HUES6 (cell line): Measurements from ENCODE around the gene DES.
A peak's percentile ranks its signal among the peaks of the same experiment; 100 is the strongest.

ENCODE experiments used
- H3K27ac ChIP-seq: 2 replicates; pipeline ENCODE4 v1.7.0; 2013; ENCODE audit warnings: low read depth, mild to moderate bottlenecking, low read length, inconsistent platforms
- H3K27me3 ChIP-seq: 2 replicates; pipeline ENCODE4 v1.6.1; 2013; ENCODE audit warnings: low read length; ENCODE audit not compliant: control insufficient read depth, insufficient read depth
- H3K36me3 ChIP-seq: 2 replicates; pipeline ENCODE4 v1.6.1; 2013; ENCODE audit warnings: low read length; ENCODE audit not compliant: control insufficient read depth, insufficient read depth
- H3K4me1 ChIP-seq: 2 replicates; pipeline ENCODE4 v1.6.1; 2013; ENCODE audit warnings: low read length; ENCODE audit not compliant: control insufficient read depth, insufficient read depth
- H3K4me3 ChIP-seq: 2 replicates; pipeline ENCODE4 v1.5.1; 2013; ENCODE audit warnings: low read depth, low read length
- H3K9ac ChIP-seq: one replicate; pipeline ENCODE4 v1.6.1; 2013; ENCODE audit warnings: mild to moderate bottlenecking, low read length
- H3K9me3 ChIP-seq: 2 replicates; pipeline ENCODE4 v1.6.1; 2013; ENCODE audit warnings: low read depth, low read length; ENCODE audit not compliant: control insufficient read depth, insufficient read depth

DES gene

DNA sequence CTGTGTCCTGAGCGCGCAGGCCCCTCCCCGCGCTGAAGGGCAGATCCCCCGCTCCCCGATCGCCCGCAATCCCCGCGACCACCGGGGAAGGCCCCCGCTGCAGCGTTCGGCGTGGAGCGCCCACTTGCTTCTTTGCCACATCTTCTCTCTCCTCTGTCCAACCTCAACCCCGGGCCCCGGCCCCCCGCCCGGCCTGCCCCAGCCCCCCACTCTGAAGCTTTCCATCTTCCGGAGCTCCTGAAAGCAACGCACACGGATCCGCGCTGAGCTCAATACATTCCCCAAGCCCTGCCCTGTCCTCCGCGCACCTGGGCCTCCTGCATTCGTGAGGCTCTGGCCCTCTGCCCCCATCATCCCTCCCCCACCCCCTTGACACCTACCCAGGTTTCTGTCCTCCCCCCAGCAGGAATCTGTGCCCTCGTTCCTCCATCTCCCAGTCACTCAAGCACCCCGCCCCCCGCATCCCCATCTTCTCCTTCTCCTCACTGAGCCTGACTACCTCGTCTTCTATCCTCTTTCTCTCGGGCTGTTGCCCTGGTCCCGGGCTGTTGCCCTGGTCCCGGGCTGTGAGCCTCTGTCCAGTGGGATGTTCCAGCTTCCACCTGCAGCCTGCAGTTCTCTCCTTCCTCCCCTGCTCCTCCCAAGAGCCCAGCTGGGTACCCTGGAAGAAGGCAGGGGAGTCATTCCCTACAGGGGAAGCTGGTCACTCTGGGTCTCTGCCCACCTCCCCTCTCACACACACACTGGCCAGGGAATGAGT is 24.3 kb downstream of the DES start:
- peak overlapping the region; percentile 54 for H3K4me3 ChIP-seq
- H3K4me1 ChIP-seq: peaks cover 17% of the 10 kb centered on the region
- H3K9ac ChIP-seq: no peak overlapping the region

DNA sequence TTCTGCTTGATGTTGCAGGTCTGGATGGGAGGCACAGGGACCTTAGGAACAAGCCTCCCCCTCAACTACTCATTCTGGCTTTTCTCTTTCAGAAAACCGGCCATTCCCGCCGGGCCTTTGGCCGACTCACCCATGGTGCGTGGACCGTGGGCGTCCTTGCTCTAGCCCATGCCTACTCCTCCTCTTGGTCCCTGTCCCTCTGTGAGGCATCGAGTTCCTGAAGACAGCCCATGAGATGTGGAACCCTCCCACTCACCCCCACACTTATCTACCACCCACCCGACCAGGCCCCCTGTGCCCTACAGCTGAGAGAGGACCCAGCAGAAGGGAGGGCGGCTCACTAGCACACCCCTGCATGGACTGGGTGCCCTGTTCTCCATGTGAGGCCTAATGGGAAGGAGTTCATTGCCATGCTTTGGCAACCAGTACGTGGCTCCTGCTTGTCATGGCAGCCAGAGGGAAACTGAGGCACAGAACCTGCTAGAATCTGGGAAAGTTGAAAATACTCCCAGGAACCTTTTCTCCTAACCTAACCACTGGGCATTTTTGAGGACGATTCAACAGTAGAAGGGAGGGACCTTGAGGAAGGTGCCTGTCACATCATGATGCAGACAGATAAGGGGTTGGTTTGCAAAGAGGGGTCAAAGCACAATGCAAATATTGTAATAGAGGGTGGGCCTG is 25.0 kb downstream of the DES start:
- Histone ChIP-seq H3K36me3 (no peaks in the 10 kb centered on the region), H3K4me3 (peak overlapping the region; percentile 54; the same call in 1 of the 2 replicates), H3K27me3 (peaks cover 49% of the 10 kb centered on the region), H3K9ac (no peak overlapping the region), H3K9me3 (no peaks in the 10 kb centered on the region), H3K27ac (no peak overlapping the region), H3K4me1 (peaks cover 17% of the 10 kb centered on the region)

More for the DNA sequence above, 24.3 kb downstream of the DES start:
- no peak overlapping the region for H3K27ac ChIP-seq
- peaks cover 48% of the 10 kb centered on the region for H3K27me3 ChIP-seq
- no peaks in the 10 kb centered on the region for H3K36me3 ChIP-seq
- no peaks in the 10 kb centered on the region for H3K9me3 ChIP-seq

DNA sequence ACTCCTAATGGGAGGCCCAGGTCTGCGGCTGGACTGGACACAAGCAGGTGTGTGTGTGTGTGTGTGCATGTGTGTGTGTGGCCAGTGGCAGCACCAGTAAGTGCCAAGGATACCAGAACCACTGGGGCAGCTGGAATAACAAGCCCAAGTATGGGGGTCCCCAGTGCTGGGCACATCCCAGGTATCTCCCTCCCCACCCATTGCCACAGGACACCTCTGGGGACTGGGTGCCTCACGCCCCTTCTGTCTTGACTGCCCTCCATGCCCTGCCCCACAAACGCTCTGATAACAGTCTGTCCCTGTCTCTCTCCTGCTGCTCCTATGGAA is 25.5 kb downstream of the DES start:
- H3K36me3 ChIP-seq: no peaks in the 10 kb centered on the region
- no peaks in the 10 kb centered on the region for H3K9me3 ChIP-seq
- H3K4me1 ChIP-seq: peaks cover 19% of the 10 kb centered on the region
- no peak overlapping the region for H3K9ac ChIP-seq
- no peak overlapping the region for H3K27ac ChIP-seq
- H3K27me3 ChIP-seq: peaks cover 49% of the 10 kb centered on the region
- no peak overlapping the region for H3K4me3 ChIP-seq

- Histone ChIP-seq H3K4me1 (peaks cover 25% of the 10 kb centered on the region), H3K27me3 (peaks cover 46% of the 10 kb centered on the region)
Measured at GRCh38 chr2:219444566-219445091, 26.5 kb downstream of the DES start.

DNA sequence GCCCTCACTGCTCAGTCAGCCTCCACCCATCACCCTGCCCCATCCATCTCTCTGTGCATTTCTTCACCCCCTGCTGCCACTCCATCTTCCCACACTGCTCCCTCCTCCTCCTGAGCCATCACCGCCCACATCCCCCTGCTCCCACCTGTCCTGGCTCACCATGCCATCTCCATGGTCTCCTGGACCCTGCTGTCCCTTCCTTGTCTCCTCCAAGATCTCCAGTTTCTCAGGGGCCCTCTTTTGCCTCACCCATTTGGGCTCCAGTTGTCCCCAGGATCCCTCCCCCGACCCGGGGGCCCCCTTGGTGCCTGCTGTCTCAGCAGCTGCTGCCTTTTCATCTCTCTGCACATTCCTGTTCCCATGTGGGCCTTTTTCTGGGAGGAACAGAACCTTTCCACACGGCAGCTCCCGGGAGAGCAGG is 27.1 kb downstream of the DES start:
- no peak overlapping the region for H3K9ac ChIP-seq
- peaks cover 52% of the 10 kb centered on the region for H3K27me3 ChIP-seq
- peaks cover 25% of the 10 kb centered on the region for H3K4me1 ChIP-seq
- H3K27ac ChIP-seq: no peak overlapping the region
- H3K36me3 ChIP-seq: peaks cover 8% of the 10 kb centered on the region; the same call in 1 of the 2 replicates
- H3K9me3 ChIP-seq: no peaks in the 10 kb centered on the region
- H3K4me3 ChIP-seq: no peak overlapping the region

More at GRCh38 chr2:219444566-219445091, 26.5 kb downstream of the DES start:
- H3K9me3 ChIP-seq: no peaks in the 10 kb centered on the region
- H3K9ac ChIP-seq: no peak overlapping the region
- H3K4me3 ChIP-seq: no peak overlapping the region
- H3K36me3 ChIP-seq: peaks cover 5% of the 10 kb centered on the region; the same call in 1 of the 2 replicates
- H3K27ac ChIP-seq: no peak overlapping the region

GRCh38 chr2:219446101-219446504 is 27.9 kb downstream of the DES start:
- no peak overlapping the region for H3K9ac ChIP-seq
- peaks cover 23% of the 10 kb centered on the region for H3K4me1 ChIP-seq
- peaks cover 14% of the 10 kb centered on the region for H3K36me3 ChIP-seq
- H3K27ac ChIP-seq: no peak overlapping the region
- peaks cover 45% of the 10 kb centered on the region for H3K27me3 ChIP-seq
- no peaks in the 10 kb centered on the region for H3K9me3 ChIP-seq
- no peak overlapping the region for H3K4me3 ChIP-seq

DNA sequence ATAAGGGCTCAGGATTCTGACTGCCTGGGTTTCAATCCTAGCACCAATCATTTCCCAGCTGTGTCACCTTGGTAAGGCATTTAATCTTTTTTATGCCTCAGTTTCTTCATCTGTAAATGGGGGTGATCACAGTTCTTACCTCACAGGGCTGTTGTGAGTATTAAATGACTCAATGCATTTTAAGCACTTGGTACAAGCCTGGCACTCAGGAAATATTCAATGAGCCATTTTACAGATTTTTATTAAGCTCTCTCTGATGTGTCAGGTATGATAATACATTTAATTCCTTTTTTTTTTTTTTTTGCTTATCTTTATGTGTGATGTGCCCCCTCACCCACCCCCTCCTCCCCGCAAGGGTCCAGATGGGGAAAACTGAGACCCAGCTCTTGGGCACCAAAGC is 28.5 kb downstream of the DES start:
- Histone ChIP-seq H3K4me3 (no peak overlapping the region), H3K9me3 (no peaks in the 10 kb centered on the region), H3K27me3 (peaks cover 40% of the 10 kb centered on the region), H3K9ac (no peak overlapping the region), H3K4me1 (peaks cover 18% of the 10 kb centered on the region), H3K27ac (no peak overlapping the region), H3K36me3 (peaks cover 14% of the 10 kb centered on the region)

- H3K36me3 ChIP-seq: peaks cover 14% of the 10 kb centered on the region
- no peak overlapping the region for H3K9ac ChIP-seq
- H3K27me3 ChIP-seq: peaks cover 39% of the 10 kb centered on the region
- H3K9me3 ChIP-seq: no peaks in the 10 kb centered on the region
- H3K4me3 ChIP-seq: no peak overlapping the region
- H3K4me1 ChIP-seq: peaks cover 19% of the 10 kb centered on the region
- H3K27ac ChIP-seq: no peak overlapping the region
Measured at GRCh38 chr2:219447242-219448098, 29.3 kb downstream of the DES start.

DNA sequence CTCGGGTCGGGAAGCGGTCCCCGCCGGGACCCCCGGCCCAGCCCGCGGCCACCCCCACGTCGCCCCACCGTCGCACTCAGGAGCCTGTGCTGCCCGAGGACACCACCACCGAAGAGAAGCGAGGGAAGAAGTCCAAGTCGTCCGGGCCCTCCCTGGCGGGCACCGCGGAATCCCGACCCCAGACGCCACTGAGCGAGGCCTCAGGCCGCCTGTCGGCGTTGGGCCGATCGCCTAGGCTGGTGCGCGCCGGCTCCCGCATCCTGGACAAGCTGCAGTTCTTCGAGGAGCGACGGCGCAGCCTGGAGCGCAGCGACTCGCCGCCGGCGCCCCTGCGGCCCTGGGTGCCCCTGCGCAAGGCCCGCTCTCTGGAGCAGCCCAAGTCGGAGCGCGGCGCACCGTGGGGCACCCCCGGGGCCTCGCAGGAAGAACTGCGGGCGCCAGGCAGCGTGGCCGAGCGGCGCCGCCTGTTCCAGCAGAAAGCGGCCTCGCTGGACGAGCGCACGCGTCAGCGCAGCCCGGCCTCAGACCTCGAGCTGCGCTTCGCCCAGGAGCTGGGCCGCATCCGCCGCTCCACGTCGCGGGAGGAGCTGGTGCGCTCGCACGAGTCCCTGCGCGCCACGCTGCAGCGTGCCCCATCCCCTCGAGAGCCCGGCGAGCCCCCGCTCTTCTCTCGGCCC is 30.1 kb downstream of the DES start:
- H3K9ac ChIP-seq: no peak overlapping the region
- no peaks in the 10 kb centered on the region for H3K9me3 ChIP-seq
- H3K36me3 ChIP-seq: peaks cover 14% of the 10 kb centered on the region
- no peak overlapping the region for H3K27ac ChIP-seq
- H3K4me3 ChIP-seq: peak overlapping the region; percentile 36; the same call in 1 of the 2 replicates
- peaks cover 31% of the 10 kb centered on the region for H3K27me3 ChIP-seq
- H3K4me1 ChIP-seq: peaks cover 25% of the 10 kb centered on the region

GRCh38 chr2:219448776-219449341 is 30.7 kb downstream of the DES start:
- Histone ChIP-seq H3K9me3 (no peaks in the 10 kb centered on the region), H3K4me1 (peaks cover 31% of the 10 kb centered on the region), H3K4me3 (peak overlapping the region; percentile 36; the same call in 1 of the 2 replicates), H3K27me3 (peaks cover 25% of the 10 kb centered on the region; the same call in 1 of the 2 replicates), H3K9ac (no peak overlapping the region), H3K27ac (no peak overlapping the region), H3K36me3 (peaks cover 14% of the 10 kb centered on the region)
